MM.1S (cell line): Measurements from ENCODE around the gene COL24A1.

Experiments used
- DNase-seq: peaks from one replicate; pipeline ENCODE4 v3.0.0-alpha.2; 2015
- H2AFZ ChIP-seq: fragments of 300-600 bp; sonication (generic); 2 replicates; pipeline ENCODE4 v1.6.0; 2016; ENCODE audit warnings: antibody characterized with exemption, low read length
- H3F3A ChIP-seq: fragments of 300-600 bp; sonication (generic); 2 replicates; pipeline ENCODE4 v1.6.1; 2016; ENCODE audit warnings: mild to moderate bottlenecking, antibody characterized with exemption, low read length, moderate library complexity, mixed read lengths; ENCODE audit not compliant: insufficient read depth
- H3K27ac ChIP-seq: fragments of 300-600 bp; sonication (generic); 2 replicates; pipeline ENCODE4 v1.5.1; 2016; ENCODE audit warnings: mild to moderate bottlenecking, low read length
- H3K27me3 ChIP-seq: fragments of 300-600 bp; sonication (generic); replicated peaks from 2 replicates; pipeline ENCODE4 v1.6.0; 2016; ENCODE audit warnings: low read length; ENCODE audit not compliant: insufficient read depth
- H3K36me3 ChIP-seq: fragments of 300-600 bp; sonication (generic); replicated peaks from 2 replicates; pipeline ENCODE4 v1.6.1; 2016; ENCODE audit warnings: mild to moderate bottlenecking, low read length, mixed read lengths; ENCODE audit not compliant: insufficient read depth
- H3K4me1 ChIP-seq: fragments of 300-600 bp; sonication (generic); 2 replicates; pipeline ENCODE4 v1.6.1; 2016; ENCODE audit warnings: low read length, mixed read lengths
- H3K4me2 ChIP-seq: fragments of 300-600 bp; sonication (generic); 2 replicates; pipeline ENCODE4 v1.6.0; 2016; ENCODE audit warnings: low read depth, low read length
- H3K4me3 ChIP-seq: fragments of 300-600 bp; sonication (generic); 2 replicates; pipeline ENCODE4 v1.5.1; 2016; ENCODE audit warnings: low read length, mixed read lengths
- H3K79me2 ChIP-seq: fragments of 300-600 bp; sonication (generic); 2 replicates; pipeline ENCODE4 v1.6.1; 2016; ENCODE audit warnings: mixed run types, low read length, mixed read lengths
- H3K9ac ChIP-seq: fragments of 300-600 bp; sonication (generic); 2 replicates; pipeline ENCODE4 v1.6.1; 2016; ENCODE audit warnings: low read length, mixed read lengths
- H3K9me2 ChIP-seq: fragments of 300-600 bp; sonication (generic); replicated peaks from 2 replicates; pipeline ENCODE4 v1.6.1; 2016; ENCODE audit warnings: mild to moderate bottlenecking, low read length, mixed read lengths; ENCODE audit not compliant: insufficient read depth
- H3K9me3 ChIP-seq: fragments of 300-600 bp; sonication (generic); replicated peaks from 2 replicates; pipeline ENCODE4 v1.6.1; 2016; ENCODE audit warnings: mild to moderate bottlenecking, low read length, mixed read lengths; ENCODE audit not compliant: insufficient read depth
- H4K20me1 ChIP-seq: fragments of 300-600 bp; sonication (generic); 2 replicates; pipeline ENCODE4 v1.6.1; 2016; ENCODE audit warnings: mild to moderate bottlenecking, low read length, moderate library complexity, mixed read lengths; ENCODE audit not compliant: insufficient read depth
- CTCF ChIP-seq: fragments of 300-600 bp; sonication (generic); IDR thresholded peaks from 2 replicates; pipeline ENCODE4 v1.5.1; 2016; ENCODE audit warnings: antibody characterized with exemption, low read length, mixed read lengths
- EZH2 ChIP-seq: fragments of 300-600 bp; sonication (generic); optimal IDR thresholded peaks from 2 replicates; pipeline ENCODE3; 2017; ENCODE audit warnings: low read depth, mild to moderate bottlenecking, antibody characterized with exemption, low read length, mixed read lengths
- EZH2phosphoT487 ChIP-seq: fragments of 300-600 bp; sonication (generic); IDR thresholded peaks from 2 replicates; pipeline ENCODE4 v1.6.1; 2018; ENCODE audit warnings: antibody characterized with exemption, low read length

COL24A1 gene

GRCh38 chr1:85692730-85693314 is 463.8 kb downstream of the COL24A1 start:
- H4K20me1 ChIP-seq, result no peaks in the 10 kb centered on the region
- no peaks in the 10 kb centered on the region for H3K4me1 ChIP-seq
- no peak overlapping the region for H3K4me3 ChIP-seq
- H3K9me2 ChIP-seq, result no peaks in the 10 kb centered on the region
- H3K27ac ChIP-seq, result no peak overlapping the region
- no peak overlapping the region for H2AFZ ChIP-seq
- TF ChIP-seq CTCF (peak; percentile 27), EZH2phosphoT487 (no peak), EZH2 (no peak)
- no peaks in the 10 kb centered on the region for H3K79me2 ChIP-seq
- H3K4me2 ChIP-seq, result no peak overlapping the region
- no peak overlapping the region for H3K9ac ChIP-seq
- H3K27me3 ChIP-seq, result no peaks in the 10 kb centered on the region
- H3K36me3 ChIP-seq, result no peaks in the 10 kb centered on the region
- DNase-seq, result no peak
- no peaks in the 10 kb centered on the region for H3K9me3 ChIP-seq
- no peaks in the 10 kb centered on the region for H3F3A ChIP-seq

GRCh38 chr1:85689775-85690404 is 466.7 kb downstream of the COL24A1 start:
- DNase-seq, result no peak
- Histone ChIP-seq H4K20me1 (no peaks in the 10 kb centered on the region; the same call in 1 of the 2 replicates), H3K9ac (no peak overlapping the region), H3K79me2 (0 out of 2 replicates have a peak, but pooled peaks cover 7% of the 10 kb centered on the region), H3K9me2 (no peaks in the 10 kb centered on the region), H3K4me2 (no peak overlapping the region), H2AFZ (no peak overlapping the region), H3K27ac (no peak overlapping the region), H3K4me1 (no peaks in the 10 kb centered on the region), H3K27me3 (no peaks in the 10 kb centered on the region), H3K36me3 (no peaks in the 10 kb centered on the region), H3K9me3 (no peaks in the 10 kb centered on the region), H3K4me3 (no peak overlapping the region), H3F3A (no peaks in the 10 kb centered on the region)
- TF ChIP-seq EZH2phosphoT487, result no peak
- TF ChIP-seq CTCF, result no peak
- TF ChIP-seq EZH2, result no peak

GRCh38 chr1:85683292-85684025 is 473.1 kb downstream of the COL24A1 start:
- H3K4me3 ChIP-seq, result no peak overlapping the region

More at GRCh38 chr1:85683292-85684025, 473.1 kb downstream of the COL24A1 start:
- H3K36me3 ChIP-seq, result no peaks in the 10 kb centered on the region
- no peaks in the 10 kb centered on the region; the same call in 1 of the 2 replicates for H4K20me1 ChIP-seq
- H3K79me2 ChIP-seq, result 0 out of 2 replicates have a peak, but pooled peaks cover 7% of the 10 kb centered on the region
- H3K27me3 ChIP-seq, result no peaks in the 10 kb centered on the region
- H3K9me2 ChIP-seq, result no peaks in the 10 kb centered on the region
- no peak overlapping the region for H3K4me2 ChIP-seq
- no peak overlapping the region for H2AFZ ChIP-seq
- H3K27ac ChIP-seq, result no peak overlapping the region
- H3K9me3 ChIP-seq, result no peaks in the 10 kb centered on the region
- no peak for TF ChIP-seq CTCF
- TF ChIP-seq EZH2, result no peak
- TF ChIP-seq EZH2phosphoT487, result no peak
- no peak for DNase-seq
- no peak overlapping the region for H3K9ac ChIP-seq
- H3F3A ChIP-seq, result no peaks in the 10 kb centered on the region
- no peaks in the 10 kb centered on the region for H3K4me1 ChIP-seq
